ENCODE results near the gene ANO1.

ANO1 gene

DNA sequence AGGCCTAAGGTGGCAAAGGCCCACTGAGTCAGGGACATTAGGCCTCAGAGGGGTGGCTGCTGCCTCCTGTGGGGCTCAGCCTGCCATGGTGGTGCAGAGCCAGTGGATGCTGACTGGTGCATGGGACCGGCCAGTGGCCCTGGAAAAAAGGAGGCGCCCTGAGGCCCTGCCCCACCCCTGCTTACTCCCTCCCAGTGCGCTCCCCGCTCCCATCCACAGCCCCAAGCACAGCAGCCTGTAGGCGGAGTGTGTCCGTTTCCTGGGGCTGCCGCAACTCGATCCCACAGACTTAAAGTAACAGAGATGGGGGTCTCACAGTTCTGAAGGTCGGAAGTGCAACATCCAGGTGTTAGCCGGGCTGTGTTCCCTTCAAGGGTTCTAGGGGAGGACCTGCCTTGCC lies 86.6 kb downstream of the ANO1 start:
- no peak for DNase-seq (ENCODE audit: low read depth in 2 of 2)

GRCh38 chr11:70167120-70167519 lies 89.0 kb downstream of the ANO1 start:
- no peak for DNase-seq (ENCODE audit: low read depth in 2 of 2)

DNA sequence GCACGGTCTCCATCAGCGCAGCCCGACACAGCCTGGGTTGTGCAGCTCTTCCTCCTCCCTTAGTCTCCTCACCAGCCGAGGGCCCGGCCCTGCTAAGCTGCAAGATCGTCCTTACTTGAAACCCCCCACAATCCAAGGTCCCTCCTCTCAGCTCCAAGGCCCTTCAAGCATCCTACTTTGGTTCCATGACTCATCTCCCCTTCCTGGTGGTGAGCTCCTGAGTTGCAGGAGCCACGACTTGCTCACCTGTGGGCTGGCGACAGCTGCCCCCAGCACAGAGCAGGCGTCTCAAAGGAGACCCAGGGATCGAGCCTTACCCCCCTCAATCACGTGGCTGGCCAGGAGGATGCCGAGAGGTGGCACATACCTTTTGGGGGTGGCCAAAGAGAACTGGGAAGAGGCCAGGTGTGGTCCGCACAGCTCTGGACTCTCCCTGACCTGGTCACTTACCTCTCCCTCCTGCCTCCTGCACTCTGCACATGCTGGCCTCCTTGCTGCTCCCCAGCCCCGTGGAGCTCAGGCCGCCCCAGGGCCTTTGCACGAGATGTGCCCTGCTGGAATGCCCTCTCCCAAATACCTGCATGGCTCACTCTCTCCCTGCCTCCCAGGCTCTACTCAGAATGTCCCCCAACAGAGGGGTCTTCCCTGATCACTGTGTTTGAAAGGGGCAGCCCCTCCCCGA lies 89.7 kb downstream of the ANO1 start:
- no peak for DNase-seq (ENCODE audit: low read depth in 2 of 2)

DNA sequence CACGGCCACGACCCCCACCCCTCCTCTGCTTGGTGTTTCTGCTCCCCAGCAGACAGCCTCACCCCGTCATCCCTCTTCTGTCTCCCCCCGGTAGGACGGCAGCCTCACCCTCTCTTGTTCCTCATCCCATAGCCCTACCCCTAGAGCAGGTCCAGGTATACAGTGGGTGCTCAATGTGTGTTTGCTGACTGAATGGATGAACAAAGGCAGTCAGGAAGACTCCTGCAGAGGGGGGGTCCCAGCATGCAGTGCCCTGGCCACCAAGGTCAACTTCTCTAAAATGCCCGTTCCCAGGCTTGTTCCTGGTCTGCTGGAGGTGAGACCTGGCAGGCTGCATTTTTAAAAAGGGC lies 90.3 kb downstream of the ANO1 start:
- no peak for DNase-seq (ENCODE audit: low read depth in 2 of 2)

- no peak for DNase-seq (ENCODE audit: low read depth in 2 of 2)
Observed at GRCh38 chr11:70169127-70169526, 91.0 kb downstream of the ANO1 start.

- no peak for DNase-seq (ENCODE audit: low read depth in 2 of 2)
Observed at GRCh38 chr11:70169632-70170031, 91.5 kb downstream of the ANO1 start.

DNA sequence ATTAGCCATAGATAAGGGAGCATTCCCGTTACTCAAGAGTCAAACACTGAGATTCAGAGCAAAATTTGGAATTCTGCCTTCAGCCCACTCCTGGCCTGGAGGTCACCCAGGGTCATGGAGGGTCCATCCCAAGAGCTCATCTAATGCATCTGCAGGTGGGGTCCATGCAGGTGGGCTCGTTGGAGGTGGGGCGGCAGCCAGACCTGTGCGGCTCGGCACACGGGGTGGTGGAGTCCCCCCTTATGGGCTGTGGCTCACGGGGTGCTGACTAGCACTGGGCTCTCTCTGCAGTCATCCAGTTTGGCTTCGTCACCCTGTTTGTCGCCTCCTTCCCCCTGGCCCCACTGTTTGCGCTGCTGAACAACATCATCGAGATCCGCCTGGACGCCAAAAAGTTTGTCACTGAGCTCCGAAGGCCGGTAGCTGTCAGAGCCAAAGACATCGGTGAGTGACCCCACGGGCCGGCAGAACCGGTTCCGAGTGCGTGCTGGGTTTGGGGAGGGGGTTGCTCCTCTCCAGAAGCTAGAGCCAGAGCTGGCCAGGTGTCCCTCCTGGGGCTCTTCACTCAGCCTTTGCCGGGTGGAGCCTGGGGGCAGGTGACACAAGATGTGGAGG lies 92.6 kb downstream of the ANO1 start:
- no peak for DNase-seq (ENCODE audit: low read depth in 2 of 2)

DNA sequence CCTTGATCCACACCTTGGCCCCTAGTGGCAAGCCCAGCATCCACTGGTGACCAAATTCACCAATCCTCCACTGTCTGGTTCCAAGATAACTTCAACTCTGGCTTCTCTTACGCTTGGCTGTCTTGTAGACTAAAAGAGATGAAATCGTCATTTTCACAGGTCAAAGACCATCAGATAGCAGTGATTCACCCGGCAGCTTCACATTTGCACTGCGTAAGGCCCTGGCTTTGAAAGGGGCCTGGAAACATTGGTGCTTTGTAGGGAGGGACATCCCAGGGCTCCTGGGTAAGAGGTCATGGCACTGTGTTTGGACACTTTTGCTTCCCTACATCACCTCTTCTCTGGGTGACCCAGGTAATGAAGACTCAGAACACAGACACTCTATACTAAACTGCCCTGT lies 94.9 kb downstream of the ANO1 start:
- DNase-seq (ENCODE audit: low read depth in 2 of 2) = no peak

- DNase-seq (ENCODE audit: low read depth in 2 of 2) = no peak
Observed at GRCh38 chr11:70174547-70175235, 96.6 kb downstream of the ANO1 start.

DNA sequence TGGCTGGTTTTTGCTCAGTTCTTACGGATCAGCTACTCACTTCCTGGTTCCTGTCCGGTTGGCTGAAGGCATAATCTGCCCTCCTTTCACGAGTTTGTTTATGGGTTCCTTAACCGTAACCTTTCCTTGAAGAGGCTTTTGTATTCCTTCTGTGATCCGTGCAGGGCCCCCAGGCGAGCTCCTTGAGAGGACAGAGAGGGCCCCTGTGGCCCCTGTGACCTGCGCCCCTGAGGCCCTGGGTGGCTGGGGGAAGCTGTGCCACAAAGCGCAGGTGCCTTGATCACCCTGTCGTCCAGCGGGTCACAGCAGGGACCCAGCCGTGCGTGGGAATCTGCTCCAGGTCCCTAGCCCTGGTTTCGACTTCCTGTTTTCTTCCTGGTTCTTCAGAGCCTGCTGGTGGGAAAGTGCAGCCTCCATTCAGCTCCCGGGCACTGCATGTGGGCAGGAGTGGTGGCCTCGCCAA lies 97.2 kb downstream of the ANO1 start:
- DNase-seq (ENCODE audit: low read depth in 2 of 2) = no peak

- no peak for DNase-seq (ENCODE audit: low read depth in 2 of 2)
Observed at GRCh38 chr11:70176940-70177689, 99.0 kb downstream of the ANO1 start.

GRCh38 chr11:70180906-70181305 lies 102.8 kb downstream of the ANO1 start:
- DNase-seq (ENCODE audit: low read depth in 2 of 2) = no peak

GRCh38 chr11:70182266-70182665 lies 104.1 kb downstream of the ANO1 start:
- DNase-seq (ENCODE audit: low read depth in 2 of 2) = no peak

GRCh38 chr11:70183032-70183431 lies 104.9 kb downstream of the ANO1 start:
- DNase-seq (ENCODE audit: low read depth in 2 of 2) = no peak

DNA sequence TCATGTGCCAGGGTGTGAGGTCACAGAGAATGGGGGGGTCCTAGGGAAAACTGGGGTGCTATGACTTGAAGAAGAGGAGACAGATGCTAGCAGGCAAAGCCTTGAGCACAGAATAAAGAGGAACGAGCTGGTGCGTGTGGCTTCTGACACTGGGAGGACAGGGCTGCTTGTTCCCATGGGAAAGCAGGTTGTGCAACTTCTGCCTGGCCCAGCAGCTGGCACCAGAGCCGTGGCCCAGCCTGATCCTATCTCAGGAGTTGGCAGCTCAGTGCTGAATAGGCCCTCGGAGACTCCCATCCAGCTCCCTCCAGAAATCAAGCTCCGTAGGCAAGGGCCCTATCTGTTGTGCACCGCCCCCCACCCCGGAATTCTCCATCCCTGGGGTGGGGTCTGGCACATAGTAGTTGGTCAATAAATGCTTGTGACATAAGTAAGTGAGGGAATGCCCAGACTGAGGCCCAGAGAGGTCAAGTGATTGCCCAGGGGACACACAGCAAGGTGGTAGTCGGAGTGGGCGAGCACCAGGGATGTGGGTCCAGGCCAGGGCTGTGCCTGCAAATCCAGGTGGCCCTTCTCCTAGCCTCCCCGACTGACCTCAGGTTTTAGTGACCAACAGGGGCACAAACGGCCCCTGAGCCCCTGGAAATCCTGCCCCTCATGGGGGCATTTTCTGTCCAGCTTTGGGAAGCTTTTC lies 105.5 kb downstream of the ANO1 start:
- no peak for DNase-seq (ENCODE audit: low read depth in 2 of 2)

GRCh38 chr11:70184396-70184795 lies 106.3 kb downstream of the ANO1 start:
- DNase-seq (ENCODE audit: low read depth in 2 of 2) = no peak

DNA sequence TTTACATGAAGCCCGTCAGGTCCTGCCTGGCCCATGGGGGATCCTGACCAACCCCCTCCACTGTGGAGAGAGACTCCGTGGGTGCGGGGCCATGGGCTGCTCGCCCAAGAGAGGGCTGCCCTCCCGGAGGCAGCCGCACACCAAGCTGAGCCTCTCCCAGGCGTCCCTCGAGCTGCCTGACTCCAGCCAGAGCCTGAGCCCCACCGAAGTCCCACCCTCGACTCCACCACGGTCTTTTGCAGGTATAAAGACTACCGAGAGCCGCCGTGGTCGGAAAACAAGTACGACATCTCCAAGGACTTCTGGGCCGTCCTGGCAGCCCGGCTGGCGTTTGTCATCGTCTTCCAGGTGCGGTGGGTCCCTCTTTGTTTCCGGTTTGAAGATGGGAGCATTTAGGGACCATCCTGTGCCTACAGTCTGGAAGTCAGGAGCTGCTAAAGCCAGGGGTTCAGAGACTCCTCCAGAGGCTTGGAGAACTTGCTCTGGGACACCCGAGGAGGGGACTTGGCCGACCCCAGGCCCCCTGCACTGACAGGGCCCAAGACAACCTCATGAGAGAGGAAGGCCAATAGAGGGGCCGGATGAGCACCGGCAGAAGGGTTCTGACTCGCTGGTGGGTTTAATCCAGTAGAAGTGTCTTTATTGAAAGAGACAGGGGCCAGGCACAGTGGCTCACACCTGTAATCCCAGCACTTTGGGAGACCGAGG lies 107.4 kb downstream of the ANO1 start:
- DNase-seq (ENCODE audit: low read depth in 2 of 2) = no peak

GRCh38 chr11:70186420-70186819 lies 108.3 kb downstream of the ANO1 start:
- DNase-seq (ENCODE audit: low read depth in 2 of 2) = no peak

DNA sequence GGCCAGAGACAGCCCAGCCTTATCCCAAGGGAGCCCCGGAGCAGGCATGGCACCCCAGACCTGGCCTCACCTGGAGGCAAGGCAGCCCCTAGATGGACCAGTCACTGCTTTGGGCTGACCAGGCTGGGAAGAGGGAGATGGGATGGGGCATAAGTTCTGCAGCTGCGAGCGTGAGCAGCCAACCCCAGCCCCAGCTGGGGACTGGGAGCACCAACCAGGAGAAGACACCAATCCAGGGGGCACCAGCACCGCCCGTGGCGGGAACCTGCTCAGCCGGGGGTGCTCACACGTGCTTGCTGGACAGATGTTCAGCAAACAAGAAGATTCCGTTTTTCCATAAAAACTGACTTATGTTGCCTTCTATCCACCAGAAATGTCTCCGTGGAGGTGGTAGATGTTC lies 108.8 kb downstream of the ANO1 start:
- DNase-seq (ENCODE audit: low read depth in 2 of 2) = no peak

- no peak for DNase-seq (ENCODE audit: low read depth in 2 of 2)
Observed at GRCh38 chr11:70187771-70188170, 109.7 kb downstream of the ANO1 start.

- no peak for DNase-seq (ENCODE audit: low read depth in 2 of 2)
Observed at GRCh38 chr11:70189622-70190021, 111.5 kb downstream of the ANO1 start.

All from fibroblast of skin of left biceps (primary cell).